GM12878 (cell line): ENCODE data around the gene CASP10. TPM values are rescaled to one million over a fixed set of nuclear protein-coding genes. Genes with fewer than 3 reads are reported as not detected.

ENCODE experiments used
- ATAC-seq: fragments of 200-7000 bp; cut with Tn5 transposase; 3 replicates; pipeline ENCODE4 v1.9.1; 2020; ENCODE audit warnings: mild to moderate bottlenecking, moderate library complexity
- BruUV-seq: library from RNA; stranded (reverse); fragments of 400-500 nt; replicated peaks from 2 replicates; lab custom pipeline; 2021; lab: Mats Ljungman, UMichigan
- CTCF ChIA-PET: fragments of 300-600 bp; sonication (Branson Sonifier 250); formaldehyde crosslinking; extraction: SDS; loops from one replicate; lab custom pipeline; 2021; ENCODE audit warnings: inconsistent platforms; lab: Yijun Ruan, JAX
- POLR2A ChIA-PET: fragments of 350-600 bp; formaldehyde crosslinking; extraction: SDS; loops from one replicate; lab custom pipeline; 2021; ENCODE audit warnings: inconsistent platforms; lab: Charles Lee
- RAD21 ChIA-PET: fragments of 300-600 bp; sonication (Branson Sonifier 250); formaldehyde crosslinking; loops from one replicate; lab custom pipeline; 2023; ENCODE audit warnings: antibody characterized with exemption; ENCODE audit not compliant: unreplicated experiment; lab: Charles Lee
- SMC1A ChIA-PET: fragments of 300-600 bp; sonication (Branson Sonifier 250); formaldehyde crosslinking; loops from one replicate; lab custom pipeline; 2023; ENCODE audit not compliant: unreplicated experiment, uncharacterized antibody; lab: Charles Lee
- DNase-seq: peaks from one replicate; pipeline ENCODE4 v3.0.0-alpha.2; 2011; ENCODE audit warnings: low read depth, low spot score
- FAIRE-seq: peaks from 3 replicates; lab custom pipeline; 2011; peaks lifted over from hg19 to GRCh38; lab: Jason Lieb, UNC
- H2AFZ ChIP-seq: 2 replicates; pipeline ENCODE4 v1.6.0; 2011; ENCODE audit warnings: low read depth, low read length, control low read depth; ENCODE audit not compliant: control insufficient read depth
- H3K27ac ChIP-seq: 2 replicates; pipeline ENCODE4 v1.5.1; 2011; ENCODE audit warnings: control low read depth; ENCODE audit not compliant: control insufficient read depth, insufficient read depth
- H3K27me3 ChIP-seq, 2 experiments: replicated peaks in 1 of 2; 2 replicates each; pipeline versions ENCODE4 v1.6.0 to v1.6.1; 2011; ENCODE audit warnings: low read length in 1 of 2; ENCODE audit not compliant: control insufficient read depth in 2 of 2, insufficient read depth in 2 of 2
- H3K36me3 ChIP-seq, 2 experiments: 2 replicates each; pipeline ENCODE4 v1.5.1; 2011; ENCODE audit warnings: low read length in 1 of 2; ENCODE audit not compliant: control insufficient read depth in 2 of 2, insufficient read depth in 2 of 2
- H3K4me1 ChIP-seq: 2 replicates; pipeline ENCODE4 v1.6.1; 2011; ENCODE audit warnings: mild to moderate bottlenecking, low read length, moderate library complexity, mixed read lengths; ENCODE audit not compliant: control insufficient read depth, insufficient read depth
- H3K4me2 ChIP-seq: 2 replicates; pipeline ENCODE4 v1.6.0; 2011; ENCODE audit warnings: control low read depth; ENCODE audit not compliant: control insufficient read depth, insufficient read depth
- H3K4me3 ChIP-seq: fragments of 200-600 bp; sonication (generic); 2 replicates; pipeline ENCODE4 v1.5.1; 2016
- H3K79me2 ChIP-seq: 2 replicates; pipeline ENCODE4 v1.6.0; 2011; ENCODE audit warnings: low read length; ENCODE audit not compliant: control insufficient read depth, insufficient read depth
- H3K9ac ChIP-seq: 2 replicates; pipeline ENCODE4 v1.8.0; 2011; ENCODE audit warnings: low read length, control low read depth, mixed read lengths; ENCODE audit not compliant: control insufficient read depth, insufficient read depth
- H3K9me3 ChIP-seq: replicated peaks from 3 replicates; pipeline ENCODE4 v1.5.1; 2011; ENCODE audit warnings: mild to moderate bottlenecking, low read length; ENCODE audit not compliant: control insufficient read depth, insufficient read depth
- H4K20me1 ChIP-seq: 2 replicates; pipeline ENCODE4 v1.6.0; 2011; ENCODE audit not compliant: control insufficient read depth, insufficient read depth
- BACH1 ChIP-seq: fragments of 450-650 bp; IDR thresholded peaks from 2 replicates; pipeline ENCODE4 v1.6.1; 2017; ENCODE audit warnings: mild to moderate bottlenecking, borderline replicate concordance
- BCL11A ChIP-seq: IDR thresholded peaks from 2 replicates; pipeline ENCODE4 v1.6.1; 2011; ENCODE audit warnings: low read depth, low read length
- BMI1 ChIP-seq: fragments of 450-650 bp; IDR thresholded peaks from 2 replicates; pipeline ENCODE4 v1.6.1; 2016; ENCODE audit warnings: mild to moderate bottlenecking, moderate library complexity, borderline replicate concordance
- CHD1 ChIP-seq: IDR thresholded peaks from 2 replicates; pipeline ENCODE4 v1.6.1; 2012; ENCODE audit warnings: low read depth, low read length, improper control_type of control experiment
- DPF2 ChIP-seq: fragments of 450-650 bp; IDR thresholded peaks from 2 replicates; pipeline ENCODE4 v1.6.1; 2017; ENCODE audit warnings: mild to moderate bottlenecking
- EP300 ChIP-seq, 2 experiments: fragments of 150-350 bp in 1 of 2; IDR thresholded peaks; 2 replicates each; pipeline ENCODE4 v1.6.1; 2011 to 2012; ENCODE audit warnings: low read depth in 2 of 2, low read length in 2 of 2, borderline replicate concordance in 1 of 2, improper control_type of control experiment in 1 of 2, inconsistent platforms in 1 of 2; ENCODE audit not compliant: control insufficient read depth in 1 of 2
- NFYB ChIP-seq: IDR thresholded peaks from 2 replicates; pipeline ENCODE4 v1.6.1; 2011; ENCODE audit warnings: low read depth, mild to moderate bottlenecking, low read length, improper control_type of control experiment, moderate library complexity; ENCODE audit not compliant: insufficient read depth
- POLR2A ChIP-seq: IDR thresholded peaks from 2 replicates; pipeline ENCODE4 v1.6.1; 2011; ENCODE audit warnings: low read depth, mild to moderate bottlenecking, low read length
- POLR2AphosphoS2 ChIP-seq: IDR thresholded peaks from 2 replicates; pipeline ENCODE4 v1.6.1; 2011; ENCODE audit warnings: low read depth, mild to moderate bottlenecking, low read length, improper control_type of control experiment, moderate library complexity
- POLR2AphosphoS5 ChIP-seq: IDR thresholded peaks from 2 replicates; pipeline ENCODE4 v1.6.1; 2011; ENCODE audit warnings: mild to moderate bottlenecking, low read length, inconsistent platforms
- SMAD1 ChIP-seq: fragments of 450-650 bp; IDR thresholded peaks from 2 replicates; pipeline ENCODE4 v1.6.1; 2018; ENCODE audit warnings: mild to moderate bottlenecking, low read depth; ENCODE audit not compliant: partially characterized antibody
- SMC3 ChIP-seq: IDR thresholded peaks from 2 replicates; pipeline ENCODE4 v1.6.1; 2011; ENCODE audit warnings: low read length, improper control_type of control experiment, borderline replicate concordance
- SPI1 ChIP-seq: IDR thresholded peaks from 2 replicates; pipeline ENCODE4 v1.6.1; 2011; ENCODE audit warnings: low read depth, mild to moderate bottlenecking, low read length, moderate library complexity, borderline replicate concordance; ENCODE audit not compliant: insufficient read depth
- SREBF1 ChIP-seq: IDR thresholded peaks from 2 replicates; pipeline ENCODE4 v1.6.1; 2012; ENCODE audit warnings: mild to moderate bottlenecking, low read length
- TBL1XR1 ChIP-seq: IDR thresholded peaks from 2 replicates; pipeline ENCODE4 v1.6.1; 2012; ENCODE audit warnings: low read depth, low read length, improper control_type of control experiment
- ZNF24 ChIP-seq: fragments of 450-650 bp; IDR thresholded peaks from 2 replicates; pipeline ENCODE4 v1.6.1; 2017; ENCODE audit warnings: antibody characterized with exemption, mild to moderate bottlenecking
- ZNF384 ChIP-seq: IDR thresholded peaks from 2 replicates; pipeline ENCODE4 v1.6.1; 2012; ENCODE audit warnings: low read depth, mild to moderate bottlenecking, low read length, improper control_type of control experiment, borderline replicate concordance
- WGBS: methylation state at CpG from one replicate; pipeline ENCODE4 v1.1.6; 2016; ENCODE audit warnings: low lambda C conversion rate; ENCODE audit not compliant: insufficient replicate concordance, insufficient coverage; ENCODE audit errors: missing lambda C conversion rate; 5-methylcytosine and 5-hydroxymethylcytosine counted together
- in situ Hi-C: fragments of 300-500 bp; cut with MboI; formaldehyde crosslinking; loops from 9 replicates; pipeline ENCODE4 v1.14.3; 2018; ENCODE audit warnings: mixed read lengths
- intact Hi-C: fragments of 100-400 bp; cut with micrococcal nuclease; formaldehyde crosslinking; loops from one replicate; pipeline ENCODE4 v1.14.2; 2022; ENCODE audit not compliant: unreplicated experiment
- polyA plus RNA-seq, 11 experiments: library from polyadenylated mRNA; depleted of rRNA in 4 of 11; unstranded in 6 of 11; stranded (reverse) in 5 of 11; fragments of >200 nt; fragmentation: Nextera tagmentation in 4 of 11; fragmentation: Illumina TruSeq in 1 of 11; extraction: Ambion mirVana in 4 of 11; extraction: Trizol in 1 of 11; gene quantifications; 1 replicate in 1 of 11; 2 replicates in 10 of 11; pipeline versions ENCODE4 v1.2.1 to v1.2.3, GENCODE V29; 2011 to 2016; ENCODE audit warnings: inconsistent platforms in 2 of 11, missing spikeins in 2 of 11, low read depth in 1 of 11
- total RNA-seq, 4 experiments: library from RNA; depleted of rRNA in 3 of 4; stranded (reverse); fragments of >200 nt in 3 of 4; fragmentation: Illumina TruSeq in 1 of 4; extraction: Trizol in 1 of 4; gene quantifications; 2 replicates each; pipeline versions ENCODE4 v1.2.1 to v1.2.3, GENCODE V29; 2013 to 2021

CASP10 gene
- total and polyA plus RNA-seq, 10 of the 15 experiments (the other 5 are each of a cell fraction or from before 2014, with no cell fraction given): 7.2 to 14.1 (median 10.8) TPM

DNA sequence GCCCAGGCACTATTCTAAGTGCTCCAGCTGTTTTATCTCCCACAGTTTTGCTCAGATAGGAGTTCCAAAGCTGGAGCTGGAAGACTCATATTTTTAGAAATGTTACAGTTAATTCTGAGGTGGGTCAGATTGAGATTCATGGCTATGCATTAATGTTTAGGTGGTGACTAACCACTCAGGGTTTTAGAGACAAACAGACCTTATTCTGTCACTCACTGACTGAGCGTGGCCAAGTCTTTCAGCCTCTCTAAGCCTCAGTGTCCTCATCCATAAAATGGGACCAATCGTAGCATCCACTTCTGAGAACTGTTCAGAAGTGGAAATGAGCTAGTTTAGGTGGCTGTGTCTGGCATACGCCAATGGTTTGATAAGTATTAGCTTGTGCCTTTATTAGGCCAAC, 73.1 kb downstream of the CASP10 start:
- in situ Hi-C loops: no loop called here
- no peak for ATAC-seq
- H3K79me2 ChIP-seq: peaks cover 8% of the 10 kb centered on the region
- no peak overlapping the region for H3K9ac ChIP-seq
- WGBS: 100% methylated on average over 3 of the region's 3 CpGs
- TF ChIP-seq POLR2AphosphoS2 (no peak), POLR2AphosphoS5 (no peak), BACH1 (no peak)
- TF ChIP-seq, all 136 proteins: peak for 0
- Histone ChIP-seq H3K9me3 (no peaks in the 10 kb centered on the region; the same call in 2 of the 3 replicates), H3K36me3 (no peaks in the 10 kb centered on the region; a peak in 2 of 4 replicates), H3K27me3 (no peaks in the 10 kb centered on the region), H4K20me1 (no peaks in the 10 kb centered on the region), H3K4me1 (peaks cover 41% of the 10 kb centered on the region), H2AFZ (no peak overlapping the region), H3K4me2 (no peak overlapping the region), H3K27ac (no peak overlapping the region), H3K4me3 (no peak overlapping the region)
- DNase-seq: no peak
- BruUV-seq: no TSS peak
- ChIA-PET POLR2A (interaction anchor here (0.8 to 1.5 kb wide), 3 partner anchors 9 to 130 kb away, joined by 3 to 4 read pairs (median 3); no protein-coding TSS in a partner anchor), SMC1A (interaction anchor here (0.9 to 10.5 kb wide), 6 partner anchors 9 to 23 kb away, joined by 4 to 87 read pairs (median 4); no protein-coding TSS in a partner anchor), CTCF (interaction anchor here (1.1 to 6.6 kb wide), 2 partner anchors 9 to 23 kb away, joined by 3 to 34 read pairs; no protein-coding TSS in a partner anchor), RAD21 (interaction anchor here (1.3 to 4.4 kb wide), 3 partner anchors 8 to 23 kb away, joined by 4 to 33 read pairs (median 25); no protein-coding TSS in a partner anchor)
- intact Hi-C loops: loop anchor here (5.0 kb wide), 1 partner anchor 196 kb away; the partner anchor contains the start of genes STRADB and TRAK2
- no peak for FAIRE-seq

DNA sequence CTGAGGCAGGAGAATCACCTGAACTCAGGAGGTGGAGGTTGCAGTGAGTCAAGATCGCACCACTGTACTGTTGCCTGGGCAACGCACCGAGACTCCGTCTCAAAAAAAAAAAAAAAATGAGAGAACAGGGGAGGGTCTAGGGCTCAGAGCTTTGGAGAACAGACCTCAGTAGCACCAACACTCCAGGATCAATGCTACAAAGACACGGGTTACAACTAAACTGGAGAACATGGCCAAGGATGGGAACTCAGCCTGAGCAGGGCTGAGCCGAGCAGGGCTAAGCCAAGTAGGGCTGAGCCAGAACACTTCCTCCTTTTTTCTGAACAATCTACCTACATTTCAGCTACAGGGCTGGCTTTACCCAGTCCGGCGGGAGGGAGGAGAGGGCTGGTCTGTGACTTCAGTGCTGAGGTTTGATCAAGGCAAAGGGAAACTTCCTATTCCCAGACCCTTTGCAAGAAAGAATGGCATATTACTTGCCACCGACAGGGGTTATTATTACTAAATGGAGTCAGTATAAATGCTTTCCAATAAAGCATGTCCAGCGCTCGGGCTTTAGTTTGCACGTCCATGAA, 74.5 kb downstream of the CASP10 start:
- TF ChIP-seq SPI1: peak; percentile 92
- no peak for TF ChIP-seq CHD1
- peak; percentile 78 for TF ChIP-seq BMI1
- TF ChIP-seq DPF2: no peak
- no peak for TF ChIP-seq NFYB
- peak; percentile 42 for TF ChIP-seq SMAD1
- peak; percentile 1; the same call in 1 of the 2 replicates for TF ChIP-seq SMC3
- TF ChIP-seq POLR2AphosphoS2: no peak
- TF ChIP-seq BCL11A: no peak
- no peak for TF ChIP-seq SREBF1
- no peak for TF ChIP-seq TBL1XR1
- peak; percentile 44; the same call in 1 of the 2 replicates for TF ChIP-seq POLR2A
- TF ChIP-seq ZNF384: peak; percentile 59; the same call in 1 of the 2 replicates
- TF ChIP-seq EP300 (IDR thresholded peaks at IDR 0.05; ENCODE audit: borderline replicate concordance in 1 of 2, control insufficient read depth in 1 of 2, low read depth in 2 of 2, low read length in 2 of 2): 0 out of 4 replicates have a peak, but pooled peaks of 1 of the 2 experiments have one; percentile 24
- TF ChIP-seq ZNF24: 0 out of 2 replicates have a peak, but pooled peaks have one; percentile 43
- no TSS peak for BruUV-seq
- ATAC-seq (peak; percentile 70), FAIRE-seq (no peak), DNase-seq (no peak)
- intact Hi-C loops (loop anchor here (5.0 kb wide), 1 partner anchor 195 kb away; the partner anchor contains the start of genes STRADB and TRAK2), in situ Hi-C loops (no loop called here)
- ChIA-PET SMC1A (interaction anchor here (0.6 to 10.5 kb wide), 6 partner anchors 10 to 295 kb away, joined by 3 to 87 read pairs (median 5); no protein-coding TSS in a partner anchor), RAD21 (interaction anchor here (1.2 to 6.4 kb wide), 3 partner anchors 15 to 75 kb away, joined by 4 to 79 read pairs (median 4); partner anchors contain the start of gene CASP10), CTCF (interaction anchor here (1.9 to 6.6 kb wide), 3 partner anchors 21 to 75 kb away, joined by 5 to 34 read pairs (median 9); partner anchors contain the start of gene CASP10), POLR2A (interaction anchor here (0.8 to 1.4 kb wide), 2 partner anchors 24 to 25 kb away, joined by 3 to 4 read pairs; no protein-coding TSS in a partner anchor)
- Histone ChIP-seq H3K4me2 (peak overlapping the region; percentile 97), H3K9ac (peak overlapping the region; percentile 76), H3K36me3 (no peaks in the 10 kb centered on the region; a peak in 3 of 4 replicates), H3K4me3 (peak overlapping the region; percentile 62), H2AFZ (peak overlapping the region; percentile 76), H3K4me1 (peaks cover 35% of the 10 kb centered on the region), H3K27ac (peak overlapping the region; percentile 99), H4K20me1 (no peaks in the 10 kb centered on the region), H3K27me3 (no peaks in the 10 kb centered on the region), H3K79me2 (peaks cover 9% of the 10 kb centered on the region), H3K9me3 (no peaks in the 10 kb centered on the region; the same call in 2 of the 3 replicates)
- WGBS: 10% methylated on average over 12 of the region's 12 CpGs
